H1 (cell line): Measurements from ENCODE around the gene CDRT4. TPM values are rescaled to one million over a fixed set of nuclear protein-coding genes. Genes with fewer than 3 reads are reported as not detected.

Source experiments
- CTCF ChIA-PET: fragments of 300-600 bp; sonication (Branson Sonifier 250); formaldehyde crosslinking; loops from one replicate; lab custom pipeline; 2021; ENCODE audit not compliant: partially characterized antibody; lab: Charles Lee
- POLR2A ChIA-PET: fragments of 300-600 bp; sonication (Branson Sonifier 250); formaldehyde crosslinking; loops from one replicate; lab custom pipeline; 2021; ENCODE audit warnings: inconsistent platforms; ENCODE audit not compliant: partially characterized antibody; lab: Charles Lee
- DNase-seq, 2 experiments: peaks; one replicate each; pipeline versions ENCODE4 v3.0.0 to v3.0.0-alpha.2; 2010 to 2022; ENCODE audit warnings: low spot score in 2 of 2, low read depth in 1 of 2, mixed read lengths in 1 of 2
- FAIRE-seq: peaks from 2 replicates; lab custom pipeline; 2011; peaks lifted over from hg19 to GRCh38; lab: Jason Lieb, UNC
- H2AFZ ChIP-seq: 2 replicates; pipeline ENCODE4 v1.8.1; 2012; ENCODE audit warnings: low read length, inconsistent platforms
- H2AK5ac ChIP-seq: 2 replicates; pipeline ENCODE4 v1.6.1; 2013; ENCODE audit warnings: low read depth, low read length
- H2BK120ac ChIP-seq: replicated peaks from 2 replicates; pipeline ENCODE3; 2013; ENCODE audit warnings: low read depth, low read length, inconsistent platforms
- H2BK12ac ChIP-seq: 2 replicates; pipeline ENCODE4 v1.6.1; 2013; ENCODE audit warnings: low read depth, low read length
- H2BK15ac ChIP-seq: 2 replicates; pipeline ENCODE4 v1.6.1; 2013; ENCODE audit warnings: low read length
- H2BK20ac ChIP-seq: 2 replicates; pipeline ENCODE4 v1.6.1; 2013; ENCODE audit warnings: low read length
- H2BK5ac ChIP-seq: 2 replicates; pipeline ENCODE4 v1.6.1; 2013; ENCODE audit warnings: low read depth, low read length
- H3K14ac ChIP-seq: 2 replicates; pipeline ENCODE4 v1.6.1; 2013; ENCODE audit warnings: inconsistent platforms; ENCODE audit not compliant: insufficient read length
- H3K18ac ChIP-seq: 2 replicates; pipeline ENCODE4 v1.6.1; 2013; ENCODE audit warnings: low read length; ENCODE audit errors: extremely low read depth
- H3K23ac ChIP-seq: 2 replicates; pipeline ENCODE4 v1.6.1; 2013; ENCODE audit warnings: inconsistent platforms; ENCODE audit not compliant: insufficient read length
- H3K23me2 ChIP-seq: 2 replicates; pipeline ENCODE4 v1.6.1; 2013; ENCODE audit warnings: low read depth, low read length
- H3K27ac ChIP-seq: 2 replicates; pipeline ENCODE4 v1.6.1; 2011; ENCODE audit warnings: low read depth, low read length, inconsistent platforms
- H3K27me3 ChIP-seq, 4 experiments: replicated peaks in 1 of 4; 1 replicate in 1 of 4; 2 replicates in 3 of 4; pipeline versions ENCODE4 v1.6.1 to v1.8.1; 2011 to 2013; ENCODE audit warnings: low read length in 3 of 4, mild to moderate bottlenecking in 3 of 4, inconsistent platforms in 2 of 4, mixed read lengths in 2 of 4, moderate library complexity in 1 of 4; ENCODE audit not compliant: control insufficient read depth in 3 of 4, insufficient read depth in 3 of 4; ENCODE audit errors: extremely low read depth in 1 of 4
- H3K36me3 ChIP-seq, 4 experiments: 2 replicates each; pipeline versions ENCODE4 v1.6.1 to v1.8.1; 2011 to 2013; ENCODE audit warnings: mild to moderate bottlenecking in 4 of 4, low read length in 3 of 4, moderate library complexity in 2 of 4, control low read depth in 1 of 4, inconsistent platforms in 1 of 4; ENCODE audit not compliant: insufficient read depth in 4 of 4, control insufficient read depth in 2 of 4
- H3K4ac ChIP-seq: replicated peaks from 2 replicates; pipeline ENCODE3; 2013; ENCODE audit warnings: low read length, low read depth, mixed read lengths, inconsistent platforms; ENCODE audit not compliant: insufficient read length
- H3K4me1 ChIP-seq, 4 experiments: replicated peaks in 1 of 4; 1 replicate in 1 of 4; 2 replicates in 3 of 4; pipeline versions ENCODE4 v1.6.1 to v1.8.1; 2011 to 2013; ENCODE audit warnings: low read length in 3 of 4, inconsistent platforms in 2 of 4, mixed read lengths in 1 of 4; ENCODE audit not compliant: insufficient read depth in 4 of 4, control insufficient read depth in 3 of 4
- H3K4me2 ChIP-seq, 2 experiments: 2 replicates each; pipeline versions ENCODE4 v1.6.1 to v1.8.1; 2011 to 2013; ENCODE audit warnings: low read depth in 2 of 2, low read length in 2 of 2, control low read depth in 1 of 2, inconsistent platforms in 1 of 2, mild to moderate bottlenecking in 1 of 2; ENCODE audit not compliant: insufficient read depth in 1 of 2
- H3K4me3 ChIP-seq, 4 experiments: fragments of 200-600, 300-600 bp in 1 of 4; sonication (generic), shearing (Covaris generic), sonication (Bioruptor Twin) in 1 of 4; 2 replicates each; pipeline versions ENCODE4 v1.5.1 to v1.8.1; 2011 to 2016; ENCODE audit warnings: low read length in 4 of 4, low read depth in 3 of 4, control low read depth in 2 of 4, inconsistent platforms in 2 of 4, mild to moderate bottlenecking in 2 of 4, mixed read lengths in 1 of 4, moderate library complexity in 1 of 4; ENCODE audit not compliant: insufficient read depth in 2 of 4; ENCODE audit errors: extremely low read depth in 1 of 4
- H3K56ac ChIP-seq: replicated peaks from 2 replicates; pipeline ENCODE3; 2013; ENCODE audit warnings: low read depth, mild to moderate bottlenecking, mixed read lengths, low read length, inconsistent platforms; ENCODE audit not compliant: insufficient read length
- H3K79me1 ChIP-seq: 2 replicates; pipeline ENCODE4 v1.6.1; 2013; ENCODE audit warnings: low read depth, low read length, control low read depth
- H3K79me2 ChIP-seq, 2 experiments: 2 replicates each; pipeline versions ENCODE4 v1.6.1 to v1.8.1; 2012 to 2013; ENCODE audit warnings: low read length in 2 of 2, mild to moderate bottlenecking in 2 of 2, inconsistent platforms in 1 of 2; ENCODE audit not compliant: insufficient read depth in 2 of 2, control insufficient read depth in 1 of 2
- H3K9ac ChIP-seq, 4 experiments: replicated peaks in 1 of 4; 1 replicate in 1 of 4; 2 replicates in 3 of 4; pipeline versions ENCODE4 v1.6.1 to v1.8.1; 2011 to 2013; ENCODE audit warnings: low read depth in 3 of 4, low read length in 3 of 4, control low read depth in 2 of 4, mild to moderate bottlenecking in 2 of 4, moderate library complexity in 2 of 4, inconsistent platforms in 1 of 4; ENCODE audit errors: extremely low read depth in 1 of 4
- H3K9me3 ChIP-seq, 2 experiments: 2 replicates each; pipeline versions ENCODE4 v1.6.1 to v1.8.1; 2012 to 2013; ENCODE audit warnings: mild to moderate bottlenecking in 2 of 2, moderate library complexity in 2 of 2, control low read depth in 1 of 2, inconsistent platforms in 1 of 2, low read depth in 1 of 2, low read length in 1 of 2, mixed read lengths in 1 of 2; ENCODE audit not compliant: insufficient read depth in 2 of 2
- H4K20me1 ChIP-seq, 2 experiments: replicated peaks in 1 of 2; 2 replicates each; pipeline versions ENCODE3 to v1.8.1; 2011 to 2013; ENCODE audit warnings: inconsistent platforms in 2 of 2, low read length in 2 of 2, mild to moderate bottlenecking in 1 of 2; ENCODE audit not compliant: insufficient read depth in 2 of 2, control insufficient read depth in 1 of 2
- H4K5ac ChIP-seq: 2 replicates; pipeline ENCODE4 v1.6.1; 2013; ENCODE audit warnings: low read length, low read depth, mixed read lengths, inconsistent platforms; ENCODE audit not compliant: insufficient read length
- H4K8ac ChIP-seq: 2 replicates; pipeline ENCODE4 v1.8.0; 2013; ENCODE audit warnings: mild to moderate bottlenecking, moderate library complexity, low read length, inconsistent platforms; ENCODE audit not compliant: insufficient read depth; ENCODE audit errors: extremely low read depth
- H4K91ac ChIP-seq: replicated peaks from 2 replicates; pipeline ENCODE3; 2013; ENCODE audit warnings: low read length, mixed read lengths, inconsistent platforms; ENCODE audit not compliant: insufficient read length
- SRF ChIP-seq: IDR thresholded peaks from 2 replicates; pipeline ENCODE4 v1.6.1; 2011; ENCODE audit warnings: mild to moderate bottlenecking, low read depth, low read length, moderate library complexity
- WGBS, 2 experiments: shearing (Covaris generic) in 1 of 2; methylation state at CpG; one replicate each; pipeline versions ENCODE4 v1.1.6 to v1.1.7; 2013 to 2015; ENCODE audit warnings: low lambda C conversion rate in 2 of 2, mixed read lengths in 2 of 2, inconsistent platforms in 1 of 2, low coverage in 1 of 2, missing lambda C conversion rate in 1 of 2; ENCODE audit not compliant: insufficient replicate concordance in 2 of 2, insufficient coverage in 1 of 2, insufficient read length in 1 of 2; ENCODE audit errors: extremely low coverage in 1 of 2, missing lambda C conversion rate in 1 of 2; 5-methylcytosine and 5-hydroxymethylcytosine counted together
- polyA plus RNA-seq, 7 experiments: library from polyadenylated mRNA; depleted of rRNA in 3 of 7; stranded (reverse) in 5 of 7; unstranded in 2 of 7; fragments of >200 nt in 5 of 7; fragments of 200-250 nt in 2 of 7; gene quantifications; 1 replicate in 5 of 7; 2 replicates in 1 of 7; 4 replicates in 1 of 7; pipeline versions ENCODE4 v1.2.1 to v1.2.3, GENCODE V29; 2011 to 2013; ENCODE audit warnings: missing spikeins in 2 of 7, mixed read lengths in 2 of 7
- total RNA-seq: library from RNA; stranded (reverse); fragmentation: NEBNext Ultra II Directional; extraction: Animal tissue kit (Norgen Biotek cat#: 25700); gene quantifications from 2 replicates; pipeline ENCODE4 v1.2.1, GENCODE V29; 2021

CDRT4 gene
- total and polyA plus RNA-seq, 2 of the 8 experiments (the other 6 are each of a cell fraction or from before 2014, with no cell fraction given), result 2.6 to 5.6 TPM

GRCh38 chr17:15414532-15415306, 52.7 kb downstream of the CDRT4 start:
- H3K23ac ChIP-seq, result no peak overlapping the region
- H3K9ac ChIP-seq, result no peak overlapping the region
- 0 out of 2 replicates have a peak overlapping the region, but pooled peaks have one; percentile 54 for H2BK12ac ChIP-seq
- 83% methylated on average over 14 of the region's 14 CpGs; no CpG with 5 or more reads in 1 of the 2 experiments for WGBS, 2 experiments
- no peak overlapping the region for H3K18ac ChIP-seq
- ChIA-PET CTCF (interaction anchor here (0.8 to 2.8 kb wide), 4 partner anchors 8 to 157 kb away, joined by 3 to 9 read pairs (median 4); no protein-coding TSS in a partner anchor), POLR2A (no interaction called here)
- no peaks in the 10 kb centered on the region for H3K4me1 ChIP-seq
- H3K14ac ChIP-seq, result no peak overlapping the region
- no peaks in the 10 kb centered on the region for H3K79me2 ChIP-seq
- no peak overlapping the region for H4K5ac ChIP-seq
- no peaks in the 10 kb centered on the region for H3K79me1 ChIP-seq
- H2BK15ac ChIP-seq, result no peak overlapping the region
- 0 out of 2 replicates have a peak overlapping the region, but pooled peaks have one; percentile 78 for H2AK5ac ChIP-seq
- no peak for FAIRE-seq
- H3K9me3 ChIP-seq, result no peaks in the 10 kb centered on the region
- H2BK120ac ChIP-seq, result no peak overlapping the region
- H3K27me3 ChIP-seq, result no peaks in the 10 kb centered on the region; a peak in 1 of 7 replicates
- no peak overlapping the region for H4K91ac ChIP-seq
- no peak overlapping the region for H2AFZ ChIP-seq
- H3K23me2 ChIP-seq, result no peaks in the 10 kb centered on the region
- H2BK20ac ChIP-seq, result no peak overlapping the region
- no peak overlapping the region for H3K27ac ChIP-seq
- H4K8ac ChIP-seq, result no peak overlapping the region
- no peak overlapping the region for H3K56ac ChIP-seq
- H2BK5ac ChIP-seq, result no peak overlapping the region
- H4K20me1 ChIP-seq, result no peaks in the 10 kb centered on the region
- H3K4me2 ChIP-seq, result no peak overlapping the region
- no peak for DNase-seq
- H3K4ac ChIP-seq, result no peak overlapping the region
- no peak overlapping the region for H3K4me3 ChIP-seq
- H3K36me3 ChIP-seq, result no peaks in the 10 kb centered on the region
- no peak for TF ChIP-seq SRF
